WERI-Rb-1 (cell line): ENCODE data around the gene AOPEP.

Experiments
- DNase-seq: peaks from one replicate; pipeline ENCODE4 v3.0.0-alpha.2; 2020
- H3K27ac ChIP-seq: fragments of 250-450 bp; sonication (Bioruptor Pico); 2 replicates; pipeline ENCODE4 v1.5.1; 2020; ENCODE audit warnings: mild to moderate bottlenecking, moderate library complexity
- H3K27me3 ChIP-seq: fragments of 250-450 bp; sonication (Bioruptor Pico); 2 replicates; pipeline ENCODE4 v1.5.1; 2021; ENCODE audit warnings: mild to moderate bottlenecking, low read depth, moderate library complexity; ENCODE audit not compliant: insufficient read depth, severe bottlenecking
- H3K36me3 ChIP-seq: fragments of 250-450 bp; sonication (Bioruptor Pico); 2 replicates; pipeline ENCODE4 v1.5.1; 2020; ENCODE audit warnings: mild to moderate bottlenecking, moderate library complexity
- H3K4me3 ChIP-seq: 2 replicates; pipeline ENCODE4 v1.5.1; 2011; ENCODE audit warnings: low read depth, mild to moderate bottlenecking, control low read depth, low read length
- H3K9me3 ChIP-seq: fragments of 250-450 bp; sonication (Bioruptor Pico); 2 replicates; pipeline ENCODE4 v1.5.1; 2021; ENCODE audit warnings: mild to moderate bottlenecking, moderate library complexity; ENCODE audit not compliant: severe bottlenecking
- CTCF ChIP-seq: IDR thresholded peaks from 2 replicates; pipeline ENCODE4 v1.5.1; 2011; ENCODE audit warnings: low read depth, mild to moderate bottlenecking, control low read depth, inconsistent platforms, low read length

Gene AOPEP

GRCh38 chr9:94850540-94851434 is 124.3 kb downstream of the AOPEP start:
- no peak for TF ChIP-seq CTCF
- no peak for DNase-seq
- Histone ChIP-seq H3K36me3 (no peaks in the 10 kb centered on the region), H3K9me3 (no peaks in the 10 kb centered on the region), H3K27me3 (no peaks in the 10 kb centered on the region), H3K4me3 (no peak overlapping the region), H3K27ac (no peak overlapping the region)

DNA sequence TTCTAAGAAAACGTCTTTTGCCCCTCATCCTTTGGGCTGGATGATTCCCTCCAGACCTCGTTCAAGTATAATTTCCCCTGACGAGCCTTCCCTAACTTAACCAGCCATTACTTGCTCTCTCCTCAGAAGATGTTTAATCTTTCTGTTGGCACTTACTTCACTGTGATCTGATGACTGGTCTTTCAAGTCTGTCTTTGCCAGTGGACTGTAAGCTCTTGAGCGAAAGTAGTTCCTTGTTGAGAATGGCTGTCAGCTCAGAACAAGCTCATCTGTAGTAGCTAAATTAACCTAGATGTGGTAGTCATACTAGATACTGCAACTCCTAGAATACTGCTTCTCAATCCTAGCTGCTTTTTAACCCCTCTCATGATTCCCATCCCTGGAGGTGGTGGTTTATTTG is 125.0 kb downstream of the AOPEP start:
- Histone ChIP-seq H3K4me3 (no peak overlapping the region), H3K27me3 (no peaks in the 10 kb centered on the region), H3K36me3 (no peaks in the 10 kb centered on the region), H3K27ac (no peak overlapping the region), H3K9me3 (no peaks in the 10 kb centered on the region)
- no peak for DNase-seq
- no peak for TF ChIP-seq CTCF

DNA sequence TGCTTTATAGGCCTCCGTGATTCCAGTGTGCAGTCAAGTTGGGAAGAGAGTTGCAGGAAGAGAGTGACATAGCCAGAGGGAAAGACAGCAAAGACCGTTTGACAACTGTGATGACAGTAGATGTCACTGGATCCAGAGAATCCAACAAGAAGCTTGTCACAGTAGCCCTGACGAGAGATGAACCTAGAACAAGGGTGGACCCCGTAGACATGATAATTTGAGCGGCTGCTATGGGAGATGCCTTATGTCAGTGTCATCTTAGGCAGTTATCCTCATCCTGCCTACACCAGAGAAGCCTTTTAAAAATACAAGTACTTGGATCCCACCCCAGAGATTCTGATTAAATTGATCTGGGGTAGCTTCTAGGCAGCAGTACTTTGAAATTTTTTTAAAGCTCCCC is 125.4 kb downstream of the AOPEP start:
- no peak for DNase-seq
- Histone ChIP-seq H3K27me3 (no peaks in the 10 kb centered on the region), H3K4me3 (no peak overlapping the region), H3K9me3 (no peaks in the 10 kb centered on the region), H3K36me3 (no peaks in the 10 kb centered on the region), H3K27ac (no peak overlapping the region)
- TF ChIP-seq CTCF, result no peak

DNA sequence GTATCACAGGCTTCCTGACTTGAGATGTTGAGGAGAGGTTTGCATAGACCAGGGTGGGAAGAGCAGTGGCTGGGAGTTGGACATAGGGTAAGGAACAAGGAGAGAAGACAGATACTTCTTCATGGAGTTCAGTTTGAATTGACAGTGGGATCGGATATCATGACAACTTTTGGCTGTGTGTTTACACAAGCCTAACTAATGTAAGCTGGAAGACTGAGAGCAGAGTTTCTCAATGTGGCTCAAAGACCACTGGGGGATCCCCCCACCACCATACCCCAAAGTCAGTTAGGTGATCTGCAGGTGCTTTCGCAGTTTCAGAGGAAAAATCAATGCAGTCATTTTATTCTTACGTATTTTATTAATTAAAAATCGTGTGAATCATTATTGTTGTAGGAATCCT is 125.9 kb downstream of the AOPEP start:
- no peak for TF ChIP-seq CTCF
- no peak for DNase-seq
- no peaks in the 10 kb centered on the region for H3K27me3 ChIP-seq
- no peaks in the 10 kb centered on the region for H3K36me3 ChIP-seq
- H3K4me3 ChIP-seq, result no peak overlapping the region
- H3K9me3 ChIP-seq, result no peaks in the 10 kb centered on the region
- no peak overlapping the region for H3K27ac ChIP-seq

GRCh38 chr9:94853887-94854286 is 127.4 kb downstream of the AOPEP start:
- no peaks in the 10 kb centered on the region; the same call in 1 of the 2 replicates for H3K36me3 ChIP-seq
- H3K9me3 ChIP-seq, result peaks cover 9% of the 10 kb centered on the region
- no peaks in the 10 kb centered on the region for H3K27me3 ChIP-seq
- no peak for TF ChIP-seq CTCF
- no peak overlapping the region for H3K4me3 ChIP-seq
- H3K27ac ChIP-seq, result no peak overlapping the region
- DNase-seq, result no peak

DNA sequence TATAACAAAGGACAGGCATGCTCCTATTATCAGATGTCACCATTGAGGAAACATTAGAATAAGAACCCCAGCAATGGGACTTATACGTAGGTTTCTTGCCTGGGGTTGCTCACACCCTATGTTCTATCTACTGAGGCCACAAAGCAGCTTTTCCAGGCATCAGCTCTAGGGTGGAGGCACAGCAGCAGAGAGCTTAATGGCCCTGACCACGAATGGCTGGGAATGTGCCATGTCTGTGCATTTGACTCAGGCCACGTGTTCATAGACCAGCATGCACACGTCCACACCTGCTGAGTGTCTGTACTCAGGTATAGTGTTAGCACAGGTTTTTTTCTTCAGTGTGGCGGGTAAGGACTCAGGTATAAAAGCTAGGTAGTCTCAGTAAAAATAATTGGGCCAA is 129.4 kb downstream of the AOPEP start:
- no peak overlapping the region for H3K27ac ChIP-seq
- no peak for TF ChIP-seq CTCF
- no peak for DNase-seq

More for the DNA sequence above, 129.4 kb downstream of the AOPEP start:
- no peak overlapping the region for H3K4me3 ChIP-seq
- H3K27me3 ChIP-seq, result no peaks in the 10 kb centered on the region
- no peaks in the 10 kb centered on the region; the same call in 1 of the 2 replicates for H3K36me3 ChIP-seq
- peaks cover 9% of the 10 kb centered on the region for H3K9me3 ChIP-seq
